CD4-positive, CD25-positive, alpha-beta regulatory T cell (primary cell): ENCODE data around the gene SBK3. TPM values are rescaled to one million over a fixed set of nuclear protein-coding genes. Genes with fewer than 3 reads are reported as not detected.

Experiments
- ATAC-seq, 2 donors: fragments of 150-1000 bp; cut with Tn5 transposase; one replicate each; pipeline ENCODE4 v1.10.0; 2021; ENCODE audit warnings: low read depth in 2 of 2, moderate number of reproducible peaks in 2 of 2, moderate library complexity in 1 of 2
- DNase-seq, 3 donors: peaks; one replicate each; pipeline versions ENCODE4 v3.0.0 to v3.0.0-alpha.2; 2012 to 2022; ENCODE audit warnings: mixed read lengths in 1 of 3
- H3K27ac ChIP-seq: one replicate; pipeline ENCODE4 v1.7.0; 2013; ENCODE audit warnings: mild to moderate bottlenecking, low read length; ENCODE audit not compliant: insufficient read depth, poor library complexity, severe bottlenecking
- H3K27me3 ChIP-seq: one replicate; pipeline ENCODE4 v1.7.0; 2013; ENCODE audit warnings: low read length; ENCODE audit not compliant: control insufficient read depth, insufficient read depth
- H3K36me3 ChIP-seq: one replicate; pipeline ENCODE4 v1.7.0; 2013; ENCODE audit warnings: mild to moderate bottlenecking, low read length, moderate library complexity; ENCODE audit not compliant: control insufficient read depth, insufficient read depth
- H3K4me1 ChIP-seq: 2 replicates; pipeline ENCODE4 v1.7.0; 2013; ENCODE audit warnings: mild to moderate bottlenecking, low read length; ENCODE audit not compliant: insufficient read depth, control insufficient read depth, poor library complexity, severe bottlenecking
- H3K4me3 ChIP-seq: one replicate; pipeline ENCODE4 v1.7.0; 2013; ENCODE audit warnings: low read depth, mild to moderate bottlenecking, low read length, moderate library complexity
- H3K9me3 ChIP-seq, 2 experiments: 1 replicate in 1 of 2; 2 replicates in 1 of 2; pipeline ENCODE4 v1.7.0; 2013; ENCODE audit warnings: low read length in 2 of 2, mild to moderate bottlenecking in 1 of 2, moderate library complexity in 1 of 2; ENCODE audit not compliant: control insufficient read depth in 2 of 2
- H3K27ac Mint-ChIP-seq, 3 donors: one replicate each; pipeline ENCODE4 v1.8.0; 2020 to 2022; ENCODE audit warnings: mild to moderate bottlenecking in 3 of 3, mixed read lengths in 3 of 3, moderate library complexity in 2 of 3
- H3K27me3 Mint-ChIP-seq: one replicate; pipeline ENCODE4 v1.8.0; 2022; ENCODE audit warnings: mild to moderate bottlenecking, mixed read lengths
- H3K36me3 Mint-ChIP-seq: one replicate; pipeline ENCODE4 v1.8.0; 2020; ENCODE audit warnings: mixed read lengths
- H3K4me1 Mint-ChIP-seq, 4 donors: one replicate each; pipeline ENCODE4 v1.8.0; 2020 to 2022; ENCODE audit warnings: mixed read lengths in 4 of 4, mild to moderate bottlenecking in 1 of 4
- H3K4me3 Mint-ChIP-seq, 4 donors: one replicate each; pipeline ENCODE4 v1.8.0; 2020 to 2022; ENCODE audit warnings: mild to moderate bottlenecking in 4 of 4, mixed read lengths in 4 of 4, moderate library complexity in 3 of 4
- H3K9me3 Mint-ChIP-seq, 7 donors: one replicate each; pipeline ENCODE4 v1.8.0; 2020 to 2022; ENCODE audit warnings: mixed read lengths in 7 of 7, mild to moderate bottlenecking in 3 of 7, moderate library complexity in 2 of 7
- polyA plus RNA-seq, 4 donors: library from polyadenylated mRNA; unstranded; fragments of 300-500 nt; fragmentation: Illumina TruSeq; gene quantifications; one replicate each; pipeline ENCODE4 v1.2.3, GENCODE V29; 2021
- total RNA-seq: library from RNA; stranded (reverse); gene quantifications from one replicate; pipeline ENCODE4 v1.2.3, GENCODE V29; 2022

SBK3 gene
- total and polyA plus RNA-seq, 5 donors from 2014 or later = not detected

- DNase-seq (no peak), ATAC-seq (no peak)
- Histone ChIP-seq H3K4me1 (no peaks in the 10 kb centered on the region), H3K27ac (no peak overlapping the region), H3K27me3 (no peaks in the 10 kb centered on the region), H3K9me3 (no peaks in the 10 kb centered on the region), H3K36me3 (no peaks in the 10 kb centered on the region), H3K4me3 (no peak overlapping the region)
- H3K27ac Mint-ChIP-seq = no peak overlapping the region
- H3K4me3 Mint-ChIP-seq = no peak overlapping the region
- H3K27me3 Mint-ChIP-seq = no peaks in the 10 kb centered on the region
- no peaks in the 10 kb centered on the region for H3K4me1 Mint-ChIP-seq
- no peaks in the 10 kb centered on the region for H3K9me3 Mint-ChIP-seq
- no peaks in the 10 kb centered on the region for H3K36me3 Mint-ChIP-seq
These were observed 17.1 kb downstream of the SBK3 start for GRCh38 chr19:55528030-55528803.

- no peak overlapping the region for H3K27ac ChIP-seq
- Mint-ChIP-seq H3K4me1 (no peaks in the 10 kb centered on the region), H3K36me3 (no peaks in the 10 kb centered on the region), H3K27me3 (no peaks in the 10 kb centered on the region), H3K9me3 (no peaks in the 10 kb centered on the region), H3K27ac (no peak overlapping the region), H3K4me3 (no peak overlapping the region)
- no peak for ATAC-seq
- no peak for DNase-seq
- H3K4me1 ChIP-seq = no peaks in the 10 kb centered on the region
- H3K36me3 ChIP-seq = no peaks in the 10 kb centered on the region
- no peaks in the 10 kb centered on the region for H3K9me3 ChIP-seq
- H3K4me3 ChIP-seq = no peak overlapping the region
- no peaks in the 10 kb centered on the region for H3K27me3 ChIP-seq
These were observed 17.9 kb downstream of the SBK3 start for GRCh38 chr19:55527197-55528029.

- Mint-ChIP-seq H3K9me3 (no peaks in the 10 kb centered on the region), H3K27ac (no peak overlapping the region), H3K4me3 (no peak overlapping the region), H3K36me3 (no peaks in the 10 kb centered on the region), H3K4me1 (no peaks in the 10 kb centered on the region), H3K27me3 (no peaks in the 10 kb centered on the region)
- no peaks in the 10 kb centered on the region for H3K4me1 ChIP-seq
- H3K9me3 ChIP-seq = no peaks in the 10 kb centered on the region
- H3K27me3 ChIP-seq = no peaks in the 10 kb centered on the region
- H3K27ac ChIP-seq = no peak overlapping the region
- DNase-seq (no peak), ATAC-seq (no peak)
- no peak overlapping the region for H3K4me3 ChIP-seq
- no peaks in the 10 kb centered on the region for H3K36me3 ChIP-seq
These were observed 18.8 kb downstream of the SBK3 start for GRCh38 chr19:55526216-55527196.

GRCh38 chr19:55525289-55526101 is 19.8 kb downstream of the SBK3 start:
- H3K36me3 ChIP-seq = no peaks in the 10 kb centered on the region
- no peaks in the 10 kb centered on the region for H3K27me3 ChIP-seq
- ATAC-seq (no peak), DNase-seq (no peak)
- no peaks in the 10 kb centered on the region for H3K4me1 ChIP-seq
- H3K9me3 ChIP-seq = no peaks in the 10 kb centered on the region
- no peaks in the 10 kb centered on the region for H3K27me3 Mint-ChIP-seq
- H3K27ac ChIP-seq = no peak overlapping the region
- no peak overlapping the region for H3K27ac Mint-ChIP-seq
- no peak overlapping the region for H3K4me3 ChIP-seq
- H3K4me1 Mint-ChIP-seq = no peaks in the 10 kb centered on the region
- no peak overlapping the region for H3K4me3 Mint-ChIP-seq
- no peaks in the 10 kb centered on the region for H3K9me3 Mint-ChIP-seq
- no peaks in the 10 kb centered on the region for H3K36me3 Mint-ChIP-seq

- no peak for ATAC-seq
- Mint-ChIP-seq H3K27ac (no peak overlapping the region), H3K27me3 (no peaks in the 10 kb centered on the region), H3K4me1 (peaks cover 0 to 6% (median 0%) of the 10 kb centered on the region in 4 donors), H3K9me3 (no peaks in the 10 kb centered on the region), H3K36me3 (no peaks in the 10 kb centered on the region), H3K4me3 (no peak overlapping the region)
- Histone ChIP-seq H3K4me1 (peaks cover 9% of the 10 kb centered on the region), H3K9me3 (no peaks in the 10 kb centered on the region), H3K4me3 (no peak overlapping the region), H3K27ac (no peak overlapping the region), H3K36me3 (no peaks in the 10 kb centered on the region), H3K27me3 (no peaks in the 10 kb centered on the region)
- DNase-seq = no peak
These were observed 24.6 kb downstream of the SBK3 start for GRCh38 chr19:55520691-55521292.

- Histone ChIP-seq H3K4me1 (peaks cover 9% of the 10 kb centered on the region), H3K27ac (no peak overlapping the region), H3K9me3 (no peaks in the 10 kb centered on the region), H3K36me3 (no peaks in the 10 kb centered on the region), H3K27me3 (no peaks in the 10 kb centered on the region), H3K4me3 (no peak overlapping the region)
- peaks cover 0 to 6% (median 0%) of the 10 kb centered on the region in 4 donors for H3K4me1 Mint-ChIP-seq
- no peaks in the 10 kb centered on the region for H3K36me3 Mint-ChIP-seq
- H3K9me3 Mint-ChIP-seq = no peaks in the 10 kb centered on the region
- no peak overlapping the region for H3K27ac Mint-ChIP-seq
- DNase-seq (no peak), ATAC-seq (no peak)
- no peaks in the 10 kb centered on the region for H3K27me3 Mint-ChIP-seq
- no peak overlapping the region for H3K4me3 Mint-ChIP-seq
These were observed 25.7 kb downstream of the SBK3 start for GRCh38 chr19:55519451-55520311.
